Right lobe of liver (tissue), 4 donors: Measurements from ENCODE around the gene VWA5B1.

Experiments used
- POLR2A ChIP-seq: fragments of 450-650 bp; IDR thresholded peaks from one replicate; pipeline ENCODE4 v1.6.1; 2017; ENCODE audit warnings: antibody characterized with exemption, mild to moderate bottlenecking
- TF ChIP-seq, protein P1 (sequence below), 4 donors: fragments of 200-600 bp in 3 of 4; fragments of 450-650 bp in 1 of 4; IDR thresholded peaks; one replicate each; pipeline versions ENCODE4 v1.5.1 to v1.8.0; 2016 to 2022; ENCODE audit warnings: antibody characterized with exemption in 4 of 4, mild to moderate bottlenecking in 2 of 4
- donor health status: DM: no; HTN: no; CAD: no.
- donor health status: DM: no; HTN: no; CAD: no.
- donor health status: DM: no; HTN: yes; CAD: no.

GRCh38 chr1:20327467-20327866, 36.8 kb downstream of the VWA5B1 start:
- TF ChIP-seq POLR2A = no peak
- TF ChIP-seq, protein P1, sequence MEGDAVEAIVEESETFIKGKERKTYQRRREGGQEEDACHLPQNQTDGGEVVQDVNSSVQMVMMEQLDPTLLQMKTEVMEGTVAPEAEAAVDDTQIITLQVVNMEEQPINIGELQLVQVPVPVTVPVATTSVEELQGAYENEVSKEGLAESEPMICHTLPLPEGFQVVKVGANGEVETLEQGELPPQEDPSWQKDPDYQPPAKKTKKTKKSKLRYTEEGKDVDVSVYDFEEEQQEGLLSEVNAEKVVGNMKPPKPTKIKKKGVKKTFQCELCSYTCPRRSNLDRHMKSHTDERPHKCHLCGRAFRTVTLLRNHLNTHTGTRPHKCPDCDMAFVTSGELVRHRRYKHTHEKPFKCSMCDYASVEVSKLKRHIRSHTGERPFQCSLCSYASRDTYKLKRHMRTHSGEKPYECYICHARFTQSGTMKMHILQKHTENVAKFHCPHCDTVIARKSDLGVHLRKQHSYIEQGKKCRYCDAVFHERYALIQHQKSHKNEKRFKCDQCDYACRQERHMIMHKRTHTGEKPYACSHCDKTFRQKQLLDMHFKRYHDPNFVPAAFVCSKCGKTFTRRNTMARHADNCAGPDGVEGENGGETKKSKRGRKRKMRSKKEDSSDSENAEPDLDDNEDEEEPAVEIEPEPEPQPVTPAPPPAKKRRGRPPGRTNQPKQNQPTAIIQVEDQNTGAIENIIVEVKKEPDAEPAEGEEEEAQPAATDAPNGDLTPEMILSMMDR (IDR thresholded peaks at IDR 0.05) = no peak
